PC-3 (cell line): ENCODE measurements around the gene CLRN3. TPM values are rescaled to one million over a fixed set of nuclear protein-coding genes. Genes with fewer than 3 reads are reported as not detected.
A peak's percentile ranks its signal among the peaks of the same experiment; 100 is the strongest.

Experiments
- ATAC-seq: fragments of 200-7000 bp; cut with Tn5 transposase; 2 replicates; pipeline ENCODE4 v1.9.1; 2020; ENCODE audit warnings: mild to moderate bottlenecking, moderate library complexity
- BruUV-seq: library from RNA; stranded (reverse); fragments of 400-500 nt; replicated peaks from 2 replicates; lab custom pipeline; 2021; lab: Mats Ljungman, UMichigan
- CTCF ChIA-PET: fragments of 300-600 bp; sonication (Branson Sonifier 250); formaldehyde crosslinking; loops from one replicate; lab custom pipeline; 2022; ENCODE audit warnings: antibody characterized with exemption; lab: Charles Lee
- POLR2A ChIA-PET: fragments of 300-600 bp; sonication (Branson Sonifier 250); formaldehyde crosslinking; loops from one replicate; lab custom pipeline; 2022; ENCODE audit warnings: antibody characterized with exemption; ENCODE audit not compliant: unreplicated experiment; lab: Charles Lee
- DNase-seq: peaks from one replicate; pipeline ENCODE4 v3.0.0-alpha.2; 2015
- H2AFZ ChIP-seq: fragments of 300-600 bp; sonication (generic); 2 replicates; pipeline ENCODE4 v1.6.0; 2016; ENCODE audit warnings: antibody characterized with exemption, low read length
- H3F3A ChIP-seq: fragments of 300-600 bp; sonication (generic); one replicate; pipeline ENCODE4 v1.6.0; 2017; ENCODE audit warnings: antibody characterized with exemption, low read length, control low read depth, mild to moderate bottlenecking; ENCODE audit not compliant: unreplicated experiment
- H3K27ac ChIP-seq: fragments of 300-600 bp; sonication (generic); 2 replicates; pipeline ENCODE4 v1.5.1; 2016; ENCODE audit warnings: mild to moderate bottlenecking, low read length
- H3K27me3 ChIP-seq: fragments of 300-600 bp; sonication (generic); 2 replicates; pipeline ENCODE4 v1.6.1; 2016; ENCODE audit warnings: low read length, mixed read lengths
- H3K36me3 ChIP-seq: fragments of 300-600 bp; sonication (generic); 2 replicates; pipeline ENCODE4 v1.6.1; 2016; ENCODE audit warnings: low read depth, mixed run types, low read length, mixed read lengths
- H3K4me1 ChIP-seq: fragments of 300-600 bp; sonication (generic); 2 replicates; pipeline ENCODE4 v1.5.1; 2016; ENCODE audit warnings: low read length; ENCODE audit not compliant: insufficient read depth
- H3K4me2 ChIP-seq: fragments of 300-600 bp; sonication (generic); 2 replicates; pipeline ENCODE4 v1.6.0; 2016; ENCODE audit warnings: low read length
- H3K4me3 ChIP-seq: fragments of 300-600 bp; sonication (generic); 2 replicates; pipeline ENCODE4 v1.5.1; 2016; ENCODE audit warnings: mild to moderate bottlenecking, low read length, mixed read lengths
- H3K79me2 ChIP-seq: fragments of 300-600 bp; sonication (generic); 2 replicates; pipeline ENCODE4 v1.6.1; 2017; ENCODE audit warnings: low read length, mixed read lengths
- H3K9ac ChIP-seq: fragments of 300-600 bp; sonication (generic); 2 replicates; pipeline ENCODE4 v1.6.0; 2016; ENCODE audit warnings: mild to moderate bottlenecking, low read length
- H3K9me2 ChIP-seq: fragments of 300-600 bp; sonication (generic); replicated peaks from 2 replicates; pipeline ENCODE4 v1.6.1; 2016; ENCODE audit warnings: mixed run types, low read length, mixed read lengths
- H3K9me3 ChIP-seq: fragments of 300-600 bp; sonication (generic); 2 replicates; pipeline ENCODE4 v1.6.1; 2016; ENCODE audit warnings: low read length, mixed read lengths
- H4K20me1 ChIP-seq: fragments of 300-600 bp; sonication (generic); 2 replicates; pipeline ENCODE4 v1.6.1; 2016; ENCODE audit warnings: low read length, mixed read lengths
- EZH2 ChIP-seq: fragments of 300-600 bp; sonication (generic); IDR thresholded peaks from one replicate; pipeline ENCODE4 v1.6.1; 2017; ENCODE audit warnings: antibody characterized with exemption, mild to moderate bottlenecking, low read length; ENCODE audit not compliant: unreplicated experiment
- EZH2phosphoT487 ChIP-seq: fragments of 300-600 bp; sonication (generic); IDR thresholded peaks from 2 replicates; pipeline ENCODE4 v1.6.1; 2018; ENCODE audit warnings: mild to moderate bottlenecking, antibody characterized with exemption, low read length, borderline replicate concordance
- intact Hi-C: fragments of 100-400 bp; cut with micrococcal nuclease; formaldehyde crosslinking; loops from 2 replicates; pipeline ENCODE4 v1.9.0; 2023
- total RNA-seq: library from RNA; depleted of rRNA; stranded (reverse); fragments of >200 nt; gene quantifications from 2 replicates; pipeline ENCODE4 v1.2.3, GENCODE V29; 2014
- TF ChIP-seq, protein P1 (sequence below): fragments of 300-600 bp; sonication (generic); conservative IDR thresholded peaks from 2 replicates; pipeline ENCODE4 v1.5.1; 2017; ENCODE audit warnings: antibody characterized with exemption, low read depth, mild to moderate bottlenecking, low read length

Gene CLRN3
- total RNA-seq, 1 experiment from 2014 or later, result not detected

DNA sequence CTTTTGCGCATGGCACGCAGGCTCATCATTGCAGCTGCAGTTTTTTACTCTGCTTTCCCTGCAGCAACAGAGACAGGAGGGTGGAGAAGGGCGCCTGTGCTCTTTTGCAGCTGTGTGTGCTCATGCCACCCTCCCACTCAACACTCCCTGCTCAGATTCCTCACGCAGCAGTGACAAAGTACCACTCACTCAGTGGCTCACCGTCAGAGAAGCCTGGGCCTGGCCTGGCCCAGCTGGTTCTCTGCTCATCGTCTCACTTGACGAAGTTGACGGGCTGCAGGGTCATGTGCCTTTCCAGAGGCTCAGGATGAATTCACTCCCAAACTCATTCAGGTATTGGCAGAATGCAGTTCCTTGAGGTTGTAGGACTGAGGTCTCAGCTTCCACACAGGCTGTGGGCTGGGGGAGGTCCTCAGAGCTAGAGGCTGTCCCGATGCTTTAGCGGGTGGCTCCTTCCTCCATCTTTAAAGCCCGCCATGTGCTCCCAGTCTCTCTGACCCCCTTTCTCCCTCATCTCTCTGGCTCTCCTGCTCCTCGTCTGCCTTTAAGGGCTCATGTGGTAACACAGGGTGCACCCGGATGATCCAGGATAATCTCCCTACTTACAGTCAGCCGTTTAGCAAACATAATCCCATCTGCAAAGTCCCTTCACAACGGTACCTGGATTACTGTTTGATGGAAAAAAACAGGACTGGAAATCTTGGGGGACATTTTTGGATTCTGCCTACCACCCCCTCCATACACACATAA is 40.0 kb upstream of the CLRN3 start:
- ChIA-PET POLR2A (no interaction called here), CTCF (no interaction called here)
- no peak for DNase-seq
- Histone ChIP-seq H3K36me3 (no peaks in the 10 kb centered on the region), H3K9ac (no peak overlapping the region), H3K4me1 (0 out of 2 replicates have a peak, but pooled peaks cover 2% of the 10 kb centered on the region), H3K4me3 (no peak overlapping the region), H3K27ac (no peak overlapping the region), H3K9me3 (no peaks in the 10 kb centered on the region), H3K9me2 (no peaks in the 10 kb centered on the region), H3K27me3 (no peaks in the 10 kb centered on the region), H3K4me2 (no peak overlapping the region), H3F3A (no peaks in the 10 kb centered on the region), H2AFZ (no peak overlapping the region), H3K79me2 (no peaks in the 10 kb centered on the region), H4K20me1 (no peaks in the 10 kb centered on the region)
- TF ChIP-seq, protein P1, sequence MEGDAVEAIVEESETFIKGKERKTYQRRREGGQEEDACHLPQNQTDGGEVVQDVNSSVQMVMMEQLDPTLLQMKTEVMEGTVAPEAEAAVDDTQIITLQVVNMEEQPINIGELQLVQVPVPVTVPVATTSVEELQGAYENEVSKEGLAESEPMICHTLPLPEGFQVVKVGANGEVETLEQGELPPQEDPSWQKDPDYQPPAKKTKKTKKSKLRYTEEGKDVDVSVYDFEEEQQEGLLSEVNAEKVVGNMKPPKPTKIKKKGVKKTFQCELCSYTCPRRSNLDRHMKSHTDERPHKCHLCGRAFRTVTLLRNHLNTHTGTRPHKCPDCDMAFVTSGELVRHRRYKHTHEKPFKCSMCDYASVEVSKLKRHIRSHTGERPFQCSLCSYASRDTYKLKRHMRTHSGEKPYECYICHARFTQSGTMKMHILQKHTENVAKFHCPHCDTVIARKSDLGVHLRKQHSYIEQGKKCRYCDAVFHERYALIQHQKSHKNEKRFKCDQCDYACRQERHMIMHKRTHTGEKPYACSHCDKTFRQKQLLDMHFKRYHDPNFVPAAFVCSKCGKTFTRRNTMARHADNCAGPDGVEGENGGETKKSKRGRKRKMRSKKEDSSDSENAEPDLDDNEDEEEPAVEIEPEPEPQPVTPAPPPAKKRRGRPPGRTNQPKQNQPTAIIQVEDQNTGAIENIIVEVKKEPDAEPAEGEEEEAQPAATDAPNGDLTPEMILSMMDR, result no peak
- TF ChIP-seq EZH2phosphoT487 (no peak), EZH2 (no peak)
- ATAC-seq, result no peak
- intact Hi-C loops, result no loop called here
- no TSS peak for BruUV-seq

GRCh38 chr10:127928021-127928806 is 35.5 kb upstream of the CLRN3 start:
- Histone ChIP-seq H3K4me1 (peaks cover 8% of the 10 kb centered on the region; the same call in 1 of the 2 replicates), H3K36me3 (no peaks in the 10 kb centered on the region), H3K9ac (no peak overlapping the region), H3K9me3 (no peaks in the 10 kb centered on the region), H3K9me2 (no peaks in the 10 kb centered on the region), H3K4me3 (no peak overlapping the region), H2AFZ (no peak overlapping the region), H3K27me3 (no peaks in the 10 kb centered on the region), H3K79me2 (no peaks in the 10 kb centered on the region), H3K4me2 (peak overlapping the region; percentile 25; the same call in 1 of the 2 replicates), H3F3A (no peaks in the 10 kb centered on the region), H4K20me1 (no peaks in the 10 kb centered on the region), H3K27ac (no peak overlapping the region)
- peak; percentile 31 for DNase-seq
- TF ChIP-seq EZH2phosphoT487, result no peak
- TF ChIP-seq, protein P1, result no peak
- no peak for TF ChIP-seq EZH2
- CTCF ChIA-PET, result no interaction called here
- POLR2A ChIA-PET, result no interaction called here
- intact Hi-C loops, result no loop called here
- BruUV-seq, result no TSS peak
- ATAC-seq, result no peak

GRCh38 chr10:127926455-127926854 is 33.7 kb upstream of the CLRN3 start:
- TF ChIP-seq, protein P1, result no peak
- no peak for TF ChIP-seq EZH2phosphoT487
- TF ChIP-seq EZH2, result no peak
- no peak overlapping the region for H3K9ac ChIP-seq
- H3K9me3 ChIP-seq, result no peaks in the 10 kb centered on the region
- H3F3A ChIP-seq, result no peaks in the 10 kb centered on the region
- ATAC-seq (no peak), DNase-seq (no peak)
- no peak overlapping the region for H3K4me2 ChIP-seq
- no peak overlapping the region for H3K4me3 ChIP-seq
- H3K79me2 ChIP-seq, result no peaks in the 10 kb centered on the region
- no peaks in the 10 kb centered on the region for H4K20me1 ChIP-seq
- H2AFZ ChIP-seq, result no peak overlapping the region
- no TSS peak for BruUV-seq
- ChIA-PET CTCF (no interaction called here), POLR2A (no interaction called here)
- peaks cover 18% of the 10 kb centered on the region for H3K4me1 ChIP-seq
- no peak overlapping the region for H3K27ac ChIP-seq
- no peaks in the 10 kb centered on the region for H3K27me3 ChIP-seq
- intact Hi-C loops, result no loop called here
- H3K36me3 ChIP-seq, result no peaks in the 10 kb centered on the region
- no peaks in the 10 kb centered on the region for H3K9me2 ChIP-seq
